Measurements from ENCODE around the gene SSR1. TPM values are rescaled to one million over a fixed set of nuclear protein-coding genes. Genes with fewer than 3 reads are reported as not detected.
A peak's percentile ranks its signal among the peaks of the same experiment; 100 is the strongest.

Gene SSR1
- total and polyA plus RNA-seq, 2 of the 13 experiments (the other 11 are each of a cell fraction or from before 2014, with no cell fraction given), result 203 to 243 TPM

- TF ChIP-seq NR2F2 (IDR thresholded peaks at IDR 0.05; ENCODE audit: borderline replicate concordance, low read depth), result peak; percentile 78; the same call in 1 of the 2 replicates
- TF ChIP-seq CEBPG (CRISPR knock-in tag; IDR thresholded peaks at IDR 0.05), result peak; percentile 31; the same call in 1 of the 2 replicates
- TF ChIP-seq FIP1L1 (IDR thresholded peaks at IDR 0.05; ENCODE audit: borderline replicate concordance, insufficient read depth, low read depth, low read length), result no peak
- peak; percentile 54; the same call in 1 of the 2 replicates for TF ChIP-seq KDM2A (CRISPR knock-in tag; IDR thresholded peaks at IDR 0.05; ENCODE audit: borderline replicate concordance, low read depth)
- peak; percentile 75; the same call in 1 of the 2 replicates for TF ChIP-seq ZNF580 (CRISPR knock-in tag; IDR thresholded peaks at IDR 0.05; ENCODE audit: borderline replicate concordance, low read depth)
- peak; percentile 64 for TF ChIP-seq YY1 (IDR thresholded peaks at IDR 0.05; ENCODE audit: insufficient read depth, insufficient replicate concordance, low read depth, low read length)
- no peak for TF ChIP-seq ZNF724P (CRISPR knock-in tag; IDR thresholded peaks at IDR 0.05; ENCODE audit: borderline replicate concordance)
- no peak for TF ChIP-seq GFI1 (CRISPR knock-in tag; IDR thresholded peaks at IDR 0.05; ENCODE audit: borderline replicate concordance)
- TF ChIP-seq MLX (CRISPR knock-in tag; IDR thresholded peaks at IDR 0.05), result no peak
- 0 out of 2 replicates have a peak, but pooled peaks have one; percentile 46 for TF ChIP-seq ZNF563 (CRISPR knock-in tag; IDR thresholded peaks at IDR 0.05)
- TF ChIP-seq PAXIP1 (CRISPR knock-in tag; conservative IDR thresholded peaks at IDR 0.05), result peak; percentile 97
- TF ChIP-seq CAMTA2 (CRISPR knock-in tag; IDR thresholded peaks at IDR 0.05; ENCODE audit: borderline replicate concordance), result no peak
- peak; percentile 89 for TF ChIP-seq RARA (CRISPR knock-in tag; IDR thresholded peaks at IDR 0.05)
- TF ChIP-seq ZBTB21 (CRISPR knock-in tag; IDR thresholded peaks at IDR 0.05), result no peak
- peak; percentile 73; the same call in 1 of the 2 replicates for TF ChIP-seq PHF21A (CRISPR knock-in tag; IDR thresholded peaks at IDR 0.05)
- peak; percentile 53; the same call in 1 of the 2 replicates for TF ChIP-seq UBTF (CRISPR knock-in tag; IDR thresholded peaks at IDR 0.05)
Measured at GRCh38 chr6:7270320-7271204, 42.4 kb downstream of the SSR1 start (continued).
